ENCODE data around the gene HBZ.

GRCh38 chr16:143047-143446 is 9.4 kb upstream of the HBZ start:
- TF ChIP-seq, protein P1, sequence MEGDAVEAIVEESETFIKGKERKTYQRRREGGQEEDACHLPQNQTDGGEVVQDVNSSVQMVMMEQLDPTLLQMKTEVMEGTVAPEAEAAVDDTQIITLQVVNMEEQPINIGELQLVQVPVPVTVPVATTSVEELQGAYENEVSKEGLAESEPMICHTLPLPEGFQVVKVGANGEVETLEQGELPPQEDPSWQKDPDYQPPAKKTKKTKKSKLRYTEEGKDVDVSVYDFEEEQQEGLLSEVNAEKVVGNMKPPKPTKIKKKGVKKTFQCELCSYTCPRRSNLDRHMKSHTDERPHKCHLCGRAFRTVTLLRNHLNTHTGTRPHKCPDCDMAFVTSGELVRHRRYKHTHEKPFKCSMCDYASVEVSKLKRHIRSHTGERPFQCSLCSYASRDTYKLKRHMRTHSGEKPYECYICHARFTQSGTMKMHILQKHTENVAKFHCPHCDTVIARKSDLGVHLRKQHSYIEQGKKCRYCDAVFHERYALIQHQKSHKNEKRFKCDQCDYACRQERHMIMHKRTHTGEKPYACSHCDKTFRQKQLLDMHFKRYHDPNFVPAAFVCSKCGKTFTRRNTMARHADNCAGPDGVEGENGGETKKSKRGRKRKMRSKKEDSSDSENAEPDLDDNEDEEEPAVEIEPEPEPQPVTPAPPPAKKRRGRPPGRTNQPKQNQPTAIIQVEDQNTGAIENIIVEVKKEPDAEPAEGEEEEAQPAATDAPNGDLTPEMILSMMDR (IDR thresholded peaks at IDR 0.05; ENCODE audit: low read length): no peak
- TF ChIP-seq EZH2phosphoT487 (IDR thresholded peaks at IDR 0.05; ENCODE audit: low read length): no peak
